IPS-NIHi7 (cell line): ENCODE results near the gene C20orf204.
A peak's percentile ranks its signal among the peaks of the same experiment; 100 is the strongest.

Source experiments
- DNase-seq: peaks from one replicate; pipeline ENCODE4 v3.0.0; 2012; ENCODE audit warnings: mixed read lengths; ENCODE audit errors: extremely low spot score

Gene C20orf204

GRCh38 chr20:64042054-64042781 lies 6.2 kb downstream of the C20orf204 start:
- no peak for DNase-seq

GRCh38 chr20:64043768-64044167 lies 7.8 kb downstream of the C20orf204 start:
- no peak for DNase-seq

- DNase-seq = no peak
These were observed 8.7 kb downstream of the C20orf204 start for GRCh38 chr20:64044484-64045247.

- DNase-seq = no peak
These were observed 9.5 kb downstream of the C20orf204 start for GRCh38 chr20:64045346-64046011.

- DNase-seq = no peak
These were observed 11.0 kb downstream of the C20orf204 start for GRCh38 chr20:64047046-64047389.

GRCh38 chr20:64047968-64048401 lies 12.0 kb downstream of the C20orf204 start:
- DNase-seq = no peak

- DNase-seq = no peak
These were observed 12.5 kb downstream of the C20orf204 start for GRCh38 chr20:64048402-64049044.

- DNase-seq = no peak
These were observed 13.3 kb downstream of the C20orf204 start, which contains the start of gene SOX18 for GRCh38 chr20:64049060-64049877. TSS of gene SOX18 (minus strand) at chr20:64049639. CDS start at chr20:64049516, 123 bp downstream.

- no peak for DNase-seq
These were observed 13.9 kb downstream of the C20orf204 start for GRCh38 chr20:64049878-64050260.

GRCh38 chr20:64050261-64051032 lies 14.5 kb downstream of the C20orf204 start:
- no peak for DNase-seq

GRCh38 chr20:64051033-64051452 lies 15.1 kb downstream of the C20orf204 start:
- DNase-seq = no peak

GRCh38 chr20:64051561-64052325 lies 15.8 kb downstream of the C20orf204 start:
- no peak for DNase-seq

- DNase-seq = no peak
These were observed 16.3 kb downstream of the C20orf204 start for GRCh38 chr20:64052326-64052722.

GRCh38 chr20:64052987-64053840 lies 17.2 kb downstream of the C20orf204 start:
- DNase-seq = no peak

- peak; percentile 63 for DNase-seq
These were observed 18.1 kb downstream of the C20orf204 start for GRCh38 chr20:64053841-64054661.

- DNase-seq = no peak
These were observed 19.5 kb downstream of the C20orf204 start for GRCh38 chr20:64055396-64055892.

- no peak for DNase-seq
These were observed 20.1 kb downstream of the C20orf204 start for GRCh38 chr20:64055893-64056638.
